IgD-negative memory B cell (primary cell): ENCODE data around the gene BAG2. TPM values are rescaled to one million over a fixed set of nuclear protein-coding genes. Genes with fewer than 3 reads are reported as not detected.

Experiments
- H3K27ac Mint-ChIP-seq, 3 donors: one replicate each; pipeline ENCODE4 v1.8.0; 2020 to 2022; ENCODE audit warnings: mild to moderate bottlenecking in 3 of 3, mixed read lengths in 3 of 3, moderate library complexity in 1 of 3
- H3K27me3 Mint-ChIP-seq: one replicate; pipeline ENCODE4 v1.8.0; 2021; ENCODE audit warnings: mixed read lengths
- H3K36me3 Mint-ChIP-seq: one replicate; pipeline ENCODE4 v1.8.0; 2020; ENCODE audit warnings: mild to moderate bottlenecking, mixed read lengths
- H3K4me1 Mint-ChIP-seq, 3 donors: one replicate each; pipeline ENCODE4 v1.8.0; 2020 to 2022; ENCODE audit warnings: mixed read lengths in 3 of 3, mild to moderate bottlenecking in 1 of 3
- H3K4me3 Mint-ChIP-seq, 4 donors: one replicate each; pipeline ENCODE4 v1.8.0; 2020 to 2022; ENCODE audit warnings: mild to moderate bottlenecking in 4 of 4, mixed read lengths in 4 of 4, moderate library complexity in 3 of 4
- H3K9me3 Mint-ChIP-seq, 3 donors: one replicate each; pipeline ENCODE4 v1.8.0; 2020 to 2021; ENCODE audit warnings: mixed read lengths in 3 of 3, mild to moderate bottlenecking in 1 of 3
- polyA plus RNA-seq: library from polyadenylated mRNA; unstranded; fragments of 300-500 nt; fragmentation: Illumina TruSeq; gene quantifications from one replicate; pipeline ENCODE4 v1.2.3, GENCODE V29; 2021

The BAG2 gene
- polyA plus RNA-seq, 1 donor from 2014 or later: 4.5 TPM

DNA sequence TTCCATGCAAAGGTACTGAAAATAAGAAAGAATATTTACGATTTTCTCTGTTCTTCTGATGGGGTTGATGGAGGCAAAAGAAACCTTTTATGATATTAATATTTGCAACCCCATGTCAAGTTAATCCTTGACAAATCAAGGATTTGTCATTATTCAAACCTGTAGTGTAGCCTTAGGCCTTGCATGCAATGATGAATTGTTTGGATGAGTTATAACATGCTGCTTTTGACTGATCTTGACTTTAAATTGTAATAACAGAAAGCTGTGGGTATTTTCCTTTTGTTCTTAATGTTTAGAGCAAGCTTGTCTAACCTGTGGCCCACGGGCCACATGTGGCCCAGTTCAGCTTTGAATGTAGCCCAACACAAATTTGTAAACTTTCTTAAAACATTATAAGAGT is 13.0 kb upstream of the BAG2 start:
- no peaks in the 10 kb centered on the region for H3K4me1 Mint-ChIP-seq
- peaks cover 15% of the 10 kb centered on the region for H3K36me3 Mint-ChIP-seq
- peaks cover 0 to 3% (median 0%) of the 10 kb centered on the region in 3 donors for H3K9me3 Mint-ChIP-seq
- no peak overlapping the region for H3K4me3 Mint-ChIP-seq
- H3K27ac Mint-ChIP-seq: no peak overlapping the region
- no peaks in the 10 kb centered on the region for H3K27me3 Mint-ChIP-seq

DNA sequence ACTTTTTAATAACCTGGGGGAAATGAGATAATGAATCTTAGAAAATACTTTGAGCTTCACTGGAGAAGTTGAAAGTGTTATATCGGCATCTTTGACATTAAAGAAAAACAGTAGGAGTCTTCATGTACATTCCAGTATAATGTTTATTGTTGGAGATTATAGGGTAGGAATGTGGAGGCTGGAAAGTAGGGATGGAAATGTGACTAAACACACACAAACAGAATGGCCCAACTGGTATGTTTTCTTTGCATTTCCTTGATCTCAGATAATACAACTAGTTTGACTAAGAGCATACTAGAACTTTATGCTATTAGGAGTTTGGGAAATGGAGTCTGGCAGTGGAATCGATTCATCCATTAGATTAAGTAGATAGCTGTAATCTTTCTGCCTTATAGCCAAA is 10.1 kb upstream of the BAG2 start:
- no peak overlapping the region for H3K27ac Mint-ChIP-seq
- H3K9me3 Mint-ChIP-seq: peaks cover 2 to 14% (median 4%) of the 10 kb centered on the region in 3 donors
- H3K36me3 Mint-ChIP-seq: peaks cover 15% of the 10 kb centered on the region
- H3K27me3 Mint-ChIP-seq: no peaks in the 10 kb centered on the region
- H3K4me1 Mint-ChIP-seq: no peaks in the 10 kb centered on the region
- no peak overlapping the region for H3K4me3 Mint-ChIP-seq

DNA sequence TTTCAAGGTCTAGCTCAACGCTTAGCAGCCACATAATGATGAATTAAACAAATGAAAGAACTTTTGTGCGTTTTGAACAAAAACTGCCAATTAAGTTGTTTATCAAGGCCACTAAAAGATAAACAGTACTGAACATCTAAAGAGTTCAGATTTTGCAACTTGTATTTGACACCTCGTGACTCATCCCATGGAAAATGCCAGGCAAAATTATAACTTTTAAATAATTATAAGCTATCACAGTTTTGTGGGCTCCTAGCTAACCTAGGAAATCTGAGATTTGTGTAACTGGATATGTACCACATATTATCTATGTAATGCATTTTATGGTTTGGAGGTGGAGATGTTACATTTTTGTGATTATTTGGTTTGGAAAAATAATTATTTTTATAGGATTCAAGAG is 9.6 kb upstream of the BAG2 start:
- H3K4me1 Mint-ChIP-seq: no peaks in the 10 kb centered on the region
- no peak overlapping the region for H3K4me3 Mint-ChIP-seq
- H3K27ac Mint-ChIP-seq: no peak overlapping the region
- H3K9me3 Mint-ChIP-seq: peaks cover 2 to 14% (median 4%) of the 10 kb centered on the region in 3 donors
- H3K36me3 Mint-ChIP-seq: peaks cover 10% of the 10 kb centered on the region
- no peaks in the 10 kb centered on the region for H3K27me3 Mint-ChIP-seq

DNA sequence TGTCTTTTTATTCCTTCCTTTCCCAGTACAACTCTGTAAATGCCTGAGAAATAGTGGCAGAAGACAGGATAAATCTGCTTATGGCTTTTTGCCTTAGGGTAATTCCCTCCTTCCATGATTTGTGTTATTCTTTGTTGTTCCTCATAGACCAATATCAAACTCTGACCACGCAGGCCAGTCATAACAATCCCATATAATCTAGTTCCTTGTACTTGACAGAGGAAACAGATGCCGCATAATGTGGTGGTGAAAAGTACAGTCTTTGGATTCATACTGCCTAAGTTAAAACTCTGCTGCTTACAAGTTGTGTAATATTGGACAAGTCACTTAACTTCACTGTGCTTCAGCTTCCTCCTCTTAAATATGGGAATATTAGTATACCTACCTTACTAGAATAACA is 8.2 kb upstream of the BAG2 start:
- Mint-ChIP-seq H3K9me3 (peaks cover 2 to 14% (median 4%) of the 10 kb centered on the region in 3 donors), H3K36me3 (peaks cover 8% of the 10 kb centered on the region), H3K27me3 (no peaks in the 10 kb centered on the region), H3K4me3 (no peak overlapping the region), H3K27ac (no peak overlapping the region), H3K4me1 (no peaks in the 10 kb centered on the region)

DNA sequence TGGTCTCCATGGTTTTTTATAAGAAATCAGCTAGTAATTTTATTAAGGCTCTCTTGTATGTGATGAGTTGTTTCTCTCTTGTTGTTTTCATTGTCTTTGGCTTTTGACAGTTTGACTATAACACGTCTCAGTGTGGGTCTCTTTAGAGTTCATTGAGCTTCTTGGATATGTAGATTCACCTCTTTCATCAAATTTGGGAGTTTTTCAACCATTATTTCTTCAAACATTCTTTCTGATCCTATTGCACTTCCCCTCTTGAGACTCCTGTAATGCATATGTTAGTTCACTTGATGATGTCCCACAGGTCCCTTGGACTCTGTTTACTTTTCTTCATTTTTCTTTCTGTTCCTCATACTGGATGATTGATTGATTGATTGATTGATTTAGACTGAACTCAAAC is 7.0 kb upstream of the BAG2 start:
- Mint-ChIP-seq H3K4me1 (peaks cover 0 to 1% (median 0%) of the 10 kb centered on the region in 3 donors), H3K27me3 (no peaks in the 10 kb centered on the region), H3K36me3 (peaks cover 8% of the 10 kb centered on the region), H3K27ac (no peak overlapping the region), H3K4me3 (no peak overlapping the region), H3K9me3 (peaks cover 2 to 14% (median 4%) of the 10 kb centered on the region in 3 donors)

DNA sequence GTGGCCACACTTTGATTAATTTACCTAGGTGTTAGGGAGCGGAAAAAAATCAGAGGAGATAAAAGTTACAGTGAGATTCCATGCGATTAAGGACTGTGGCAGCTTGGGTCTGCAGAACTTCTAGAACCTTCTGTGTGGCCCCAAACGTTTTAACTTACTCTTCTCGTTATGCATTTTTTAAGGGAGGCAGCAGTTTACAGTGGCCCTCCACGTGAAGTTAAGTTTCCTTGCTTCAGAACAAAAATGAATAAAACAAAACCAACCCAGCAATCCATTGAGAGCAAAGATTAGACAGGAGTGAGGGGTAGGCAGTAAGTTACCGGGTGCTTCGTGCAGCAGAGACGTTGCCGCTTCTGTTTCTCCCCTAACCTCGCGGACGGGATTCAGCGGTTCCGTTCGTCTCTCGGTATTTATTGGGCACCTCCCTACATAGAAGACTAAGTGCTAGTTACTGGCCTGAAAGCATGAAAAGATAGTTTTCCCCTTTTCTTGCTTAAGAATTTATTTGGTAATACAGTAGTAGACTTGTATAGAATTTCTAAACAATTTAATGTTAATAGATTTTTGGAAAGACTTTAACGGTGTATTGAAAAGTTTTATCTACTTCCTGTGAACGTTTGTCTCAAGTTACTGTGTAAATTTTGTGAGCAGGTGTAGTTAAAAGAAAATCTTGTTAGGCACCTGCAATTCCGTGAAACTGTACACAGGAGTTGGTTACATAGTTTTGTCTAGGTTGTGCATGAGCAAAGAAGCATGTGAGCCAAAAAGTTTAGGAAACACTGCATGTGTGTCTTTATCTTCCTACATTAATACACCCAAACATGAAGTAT is 1.1 kb downstream of the BAG2 start:
- Mint-ChIP-seq H3K4me3 (peak overlapping the region; percentile 92 to 96 (median 96)), H3K4me1 (peaks cover 13 to 31% (median 23%) of the 10 kb centered on the region in 3 donors), H3K27me3 (no peaks in the 10 kb centered on the region), H3K36me3 (no peaks in the 10 kb centered on the region), H3K27ac (peak overlapping the region; percentile 65 to 94 (median 92)), H3K9me3 (no peaks in the 10 kb centered on the region)

DNA sequence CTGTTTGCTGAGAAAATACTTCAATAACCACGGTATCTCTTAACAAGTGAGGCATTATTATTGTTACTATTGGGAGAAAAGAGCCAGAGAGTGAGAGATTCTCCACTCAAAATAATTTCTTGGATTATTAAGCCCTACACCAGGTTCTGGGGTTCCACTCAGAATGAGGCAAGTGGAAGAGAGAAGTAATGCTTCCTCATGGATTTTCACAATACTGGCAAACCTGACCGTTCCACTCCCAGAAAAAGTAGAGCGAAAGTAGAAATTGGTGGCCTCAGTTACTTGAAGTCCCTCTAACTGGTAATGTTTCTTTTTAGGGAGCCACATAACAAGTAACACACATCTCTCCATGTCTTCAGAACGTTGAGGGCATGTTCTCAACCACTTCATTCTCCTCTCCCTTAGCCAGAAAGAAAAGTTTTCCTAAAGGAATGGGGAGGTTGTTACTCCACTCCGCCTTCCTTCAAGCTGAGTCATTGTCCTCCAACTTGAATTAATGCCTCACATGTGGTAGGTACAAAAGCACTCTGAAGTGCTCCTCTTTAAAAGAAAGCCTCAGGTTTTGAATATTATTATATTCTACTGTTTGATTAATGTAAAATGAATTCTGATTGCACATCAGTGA is 1.9 kb downstream of the BAG2 start:
- peak overlapping the region; percentile 92 to 96 (median 96) for H3K4me3 Mint-ChIP-seq
- peak overlapping the region in 2 of 3 donors; percentile 65 to 94 for H3K27ac Mint-ChIP-seq
- H3K9me3 Mint-ChIP-seq: no peaks in the 10 kb centered on the region
- peaks cover 13 to 33% (median 26%) of the 10 kb centered on the region in 3 donors for H3K4me1 Mint-ChIP-seq
- no peaks in the 10 kb centered on the region for H3K27me3 Mint-ChIP-seq
- H3K36me3 Mint-ChIP-seq: no peaks in the 10 kb centered on the region

DNA sequence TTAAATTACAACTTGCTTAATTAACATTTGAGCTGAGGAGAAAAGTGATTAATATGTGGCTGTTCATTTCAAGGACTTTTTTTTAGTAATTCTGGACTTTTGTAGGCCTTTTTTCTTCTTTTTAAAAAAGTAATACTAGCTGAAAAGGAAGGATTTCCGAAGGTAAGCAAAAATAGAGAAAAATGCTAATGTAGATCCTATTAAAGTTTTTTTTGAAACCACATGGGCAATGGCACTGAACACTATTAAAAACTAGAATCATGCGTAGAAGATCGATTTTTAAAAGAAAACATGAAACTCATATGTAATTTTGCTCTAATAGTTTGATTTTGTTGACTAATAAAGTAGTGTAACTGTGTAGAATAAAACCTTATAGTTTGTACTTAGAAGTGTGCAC is 2.4 kb downstream of the BAG2 start:
- H3K27ac Mint-ChIP-seq: no peak overlapping the region
- H3K4me3 Mint-ChIP-seq: peak overlapping the region in 1 of 4 donors; percentile 96
- H3K9me3 Mint-ChIP-seq: no peaks in the 10 kb centered on the region
- no peaks in the 10 kb centered on the region for H3K27me3 Mint-ChIP-seq
- H3K4me1 Mint-ChIP-seq: peaks cover 13 to 33% (median 27%) of the 10 kb centered on the region in 3 donors
- H3K36me3 Mint-ChIP-seq: no peaks in the 10 kb centered on the region

DNA sequence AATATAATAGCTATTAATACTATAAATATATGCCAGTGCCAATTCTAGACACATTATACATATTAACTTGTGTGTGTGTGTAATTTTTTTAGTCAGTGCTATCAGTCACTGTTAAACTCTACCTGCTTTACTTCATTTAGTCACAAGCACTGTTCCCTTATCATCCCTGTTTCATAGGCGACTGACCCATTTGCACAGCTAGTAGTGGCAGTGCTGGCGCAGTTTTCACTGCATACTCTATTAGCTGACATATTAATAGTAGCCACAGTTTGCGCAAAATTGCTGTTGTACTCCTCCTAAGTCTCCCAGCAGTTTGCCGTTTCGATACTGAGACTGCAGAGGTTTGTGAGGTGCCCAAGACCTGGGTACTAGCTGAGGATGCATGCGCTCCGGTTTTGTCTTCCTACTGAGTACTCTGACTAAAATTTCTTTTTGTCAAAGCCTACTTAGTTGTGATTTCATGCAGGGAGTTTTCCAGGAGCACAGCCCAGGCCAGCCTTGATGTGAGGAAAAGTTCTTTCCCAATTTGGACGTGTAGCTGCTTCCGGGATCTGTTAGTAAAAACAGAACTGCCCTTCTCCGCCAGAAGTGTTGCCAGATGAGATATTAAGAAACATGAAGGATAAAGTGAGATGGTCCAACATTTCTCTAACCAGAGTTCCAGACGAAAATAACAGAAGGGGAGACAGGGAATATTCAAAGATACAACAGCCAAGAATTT is 5.6 kb downstream of the BAG2 start:
- H3K27ac Mint-ChIP-seq: no peak overlapping the region
- H3K27me3 Mint-ChIP-seq: no peaks in the 10 kb centered on the region
- H3K36me3 Mint-ChIP-seq: no peaks in the 10 kb centered on the region
- H3K4me3 Mint-ChIP-seq: no peak overlapping the region
- no peaks in the 10 kb centered on the region for H3K9me3 Mint-ChIP-seq
- H3K4me1 Mint-ChIP-seq: peaks cover 9 to 28% (median 23%) of the 10 kb centered on the region in 3 donors

DNA sequence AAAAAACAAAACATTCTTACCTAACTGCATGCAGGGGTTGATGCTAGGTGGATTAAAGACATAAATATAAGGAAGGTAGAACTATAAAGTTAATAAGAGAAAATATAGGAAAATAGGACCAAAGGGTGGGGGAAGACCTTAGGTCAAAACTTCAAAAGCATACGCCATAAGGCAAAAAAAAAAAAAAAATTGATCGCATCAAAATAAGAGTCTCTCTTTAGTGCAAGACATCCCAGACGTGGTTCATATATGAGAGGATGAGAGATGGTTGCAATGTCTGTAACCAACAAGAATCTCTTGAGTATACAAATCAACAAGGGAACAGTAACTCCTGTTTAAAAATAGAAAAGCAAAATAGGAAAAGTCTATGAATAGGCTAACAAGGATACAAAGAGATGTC is 8.5 kb downstream of the BAG2 start:
- Mint-ChIP-seq H3K27me3 (no peaks in the 10 kb centered on the region), H3K36me3 (peaks cover 3% of the 10 kb centered on the region), H3K4me3 (no peak overlapping the region), H3K9me3 (no peaks in the 10 kb centered on the region), H3K4me1 (peaks cover 3 to 10% (median 9%) of the 10 kb centered on the region in 3 donors), H3K27ac (peak overlapping the region in 2 of 3 donors; percentile 49 to 65)

DNA sequence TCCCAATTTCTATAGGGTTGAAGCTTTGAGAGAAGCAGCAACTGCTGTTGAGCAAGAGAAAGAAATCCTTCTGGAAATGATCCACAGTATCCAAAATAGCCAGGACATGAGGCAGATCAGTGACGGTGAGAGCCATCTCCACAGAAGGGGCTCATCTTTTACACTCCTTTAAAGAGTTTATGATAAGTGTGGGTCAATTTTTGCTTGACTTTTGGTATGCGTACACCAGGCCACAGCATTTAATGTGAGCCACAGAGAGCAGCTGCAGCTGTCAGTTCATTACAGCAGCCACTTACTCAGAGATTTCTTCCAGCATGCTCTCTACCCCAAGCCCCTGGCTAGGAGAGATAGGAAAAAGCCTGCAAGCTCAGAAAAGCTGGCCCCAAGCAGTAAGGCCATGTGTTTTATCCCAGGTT is 9.9 kb downstream of the BAG2 start:
- peaks cover 6% of the 10 kb centered on the region for H3K36me3 Mint-ChIP-seq
- H3K9me3 Mint-ChIP-seq: no peaks in the 10 kb centered on the region
- H3K27me3 Mint-ChIP-seq: no peaks in the 10 kb centered on the region
- peaks cover under 1 to 9% (median 5%) of the 10 kb centered on the region in 3 donors for H3K4me1 Mint-ChIP-seq
- H3K27ac Mint-ChIP-seq: peak overlapping the region in 1 of 3 donors; percentile 9
- H3K4me3 Mint-ChIP-seq: no peak overlapping the region

DNA sequence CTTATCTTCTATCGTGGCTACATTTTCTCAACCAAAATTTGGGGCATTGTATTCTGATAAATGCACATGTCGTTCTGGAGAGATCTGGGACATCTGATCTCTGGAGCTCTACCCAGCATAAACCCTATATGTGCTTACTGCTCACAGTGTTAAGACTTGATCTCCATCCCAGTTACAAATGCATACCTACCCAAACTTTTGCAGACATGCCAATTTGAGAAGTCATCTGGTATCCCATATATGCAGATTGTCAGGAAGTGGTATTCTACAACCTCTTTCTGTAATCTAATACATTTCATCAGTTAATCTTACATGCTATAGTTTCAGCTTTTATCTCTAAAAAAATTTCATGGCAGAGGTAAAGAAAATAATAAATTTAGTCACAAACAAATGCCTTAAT is 11.2 kb downstream of the BAG2 start:
- Mint-ChIP-seq H3K4me3 (no peak overlapping the region), H3K4me1 (peaks cover 0 to 3% (median under 1%) of the 10 kb centered on the region in 3 donors), H3K27ac (peak overlapping the region in 1 of 3 donors; percentile 61), H3K36me3 (peaks cover 6% of the 10 kb centered on the region), H3K9me3 (no peaks in the 10 kb centered on the region), H3K27me3 (no peaks in the 10 kb centered on the region)

DNA sequence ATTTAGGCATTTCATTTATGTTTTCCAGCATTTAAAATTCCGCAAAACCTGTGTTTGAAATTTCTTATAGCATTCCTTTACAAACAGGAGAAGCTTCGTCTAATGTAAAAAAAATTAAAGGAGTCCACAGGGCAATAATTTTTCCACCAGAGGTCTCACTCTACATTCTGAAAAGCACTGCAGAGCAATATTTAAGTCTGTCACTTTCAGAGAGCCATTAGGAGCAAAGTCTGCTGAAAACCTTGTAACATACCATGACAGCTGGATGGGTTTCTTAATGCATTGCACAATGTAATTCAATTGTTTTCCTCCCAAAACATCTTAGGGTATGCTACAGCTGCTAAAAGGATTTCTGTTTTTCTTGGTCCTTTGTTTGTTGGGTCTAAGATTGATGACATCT is 18.0 kb downstream of the BAG2 start:
- Mint-ChIP-seq H3K9me3 (no peaks in the 10 kb centered on the region), H3K27me3 (no peaks in the 10 kb centered on the region), H3K4me3 (no peak overlapping the region), H3K36me3 (peaks cover 6% of the 10 kb centered on the region), H3K27ac (no peak overlapping the region), H3K4me1 (no peaks in the 10 kb centered on the region)

DNA sequence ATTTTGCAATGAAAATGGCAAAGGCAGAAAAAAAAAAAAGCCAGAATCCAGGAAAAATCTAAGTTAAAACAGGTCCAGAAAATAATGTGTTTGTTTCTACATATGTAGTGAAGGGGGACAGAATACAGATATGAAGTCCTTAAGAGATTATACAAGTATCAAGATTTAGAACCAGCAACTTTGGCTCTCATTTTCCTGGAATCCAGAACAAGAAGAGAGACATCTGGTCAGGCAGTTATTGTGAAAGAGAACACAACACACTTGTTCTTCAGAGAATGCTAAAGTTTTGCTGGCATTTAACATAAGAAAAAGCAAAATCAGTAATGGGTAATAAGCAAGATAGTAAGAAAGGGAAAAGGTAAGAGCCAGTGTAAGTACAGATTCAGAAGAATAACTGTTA is 21.1 kb downstream of the BAG2 start:
- no peak overlapping the region for H3K4me3 Mint-ChIP-seq
- no peaks in the 10 kb centered on the region for H3K4me1 Mint-ChIP-seq
- H3K27ac Mint-ChIP-seq: no peak overlapping the region
- no peaks in the 10 kb centered on the region for H3K9me3 Mint-ChIP-seq
- H3K27me3 Mint-ChIP-seq: no peaks in the 10 kb centered on the region
- H3K36me3 Mint-ChIP-seq: no peaks in the 10 kb centered on the region

DNA sequence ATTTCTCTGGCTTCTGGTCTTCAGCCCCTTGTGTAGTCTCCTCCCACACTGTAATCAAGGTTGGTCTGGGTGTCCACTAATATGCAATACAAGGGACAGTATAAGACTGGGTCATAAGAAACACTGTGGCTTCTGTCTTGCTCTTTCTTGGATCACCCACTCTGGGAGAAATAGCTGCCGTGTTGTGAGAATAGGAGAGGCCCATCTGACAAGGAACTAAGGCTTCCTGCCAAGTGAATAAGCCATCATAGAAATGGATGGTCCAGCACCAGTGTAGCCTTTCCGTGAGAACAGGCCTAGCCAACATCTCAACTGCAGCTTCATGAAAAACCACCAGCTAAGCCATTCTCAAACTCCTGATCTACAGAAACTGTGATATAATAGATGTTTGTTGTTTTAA is 23.3 kb downstream of the BAG2 start:
- Mint-ChIP-seq H3K4me3 (no peak overlapping the region), H3K36me3 (no peaks in the 10 kb centered on the region), H3K9me3 (no peaks in the 10 kb centered on the region), H3K4me1 (peaks cover 0 to 2% (median 0%) of the 10 kb centered on the region in 3 donors), H3K27me3 (no peaks in the 10 kb centered on the region), H3K27ac (no peak overlapping the region)
